HPDE6-E6E7 (cell line): Measurements from ENCODE around the gene ILKAP.

Experiments
- DNase-seq: peaks from one replicate; pipeline ENCODE4 v3.0.0; 2011; ENCODE audit warnings: missing footprints; ENCODE audit errors: extremely low spot score

The ILKAP gene

GRCh38 chr2:238151628-238152235 lies 51.8 kb downstream of the ILKAP start:
- DNase-seq = no peak

GRCh38 chr2:238151205-238151604 lies 52.3 kb downstream of the ILKAP start:
- DNase-seq = no peak

- DNase-seq = no peak
Observed at GRCh38 chr2:238150686-238151085, 52.8 kb downstream of the ILKAP start.

GRCh38 chr2:238149841-238150572 lies 53.5 kb downstream of the ILKAP start:
- no peak for DNase-seq

- no peak for DNase-seq
Observed at GRCh38 chr2:238148981-238149380, 54.5 kb downstream of the ILKAP start.

GRCh38 chr2:238146884-238147544 lies 56.5 kb downstream of the ILKAP start:
- DNase-seq = no peak

GRCh38 chr2:238145851-238146250 lies 57.6 kb downstream of the ILKAP start:
- no peak for DNase-seq

GRCh38 chr2:238145046-238145445 lies 58.4 kb downstream of the ILKAP start:
- no peak for DNase-seq

GRCh38 chr2:238144262-238144661 lies 59.2 kb downstream of the ILKAP start:
- no peak for DNase-seq

- DNase-seq = peak; percentile 48
Observed at GRCh38 chr2:238143239-238143951, 60.1 kb downstream of the ILKAP start.

GRCh38 chr2:238142382-238143205 lies 60.9 kb downstream of the ILKAP start:
- no peak for DNase-seq

- DNase-seq = peak; percentile 50
Observed at GRCh38 chr2:238141541-238142318, 61.8 kb downstream of the ILKAP start.

GRCh38 chr2:238140721-238141540 lies 62.6 kb downstream of the ILKAP start:
- no peak for DNase-seq

- no peak for DNase-seq
Observed at GRCh38 chr2:238140040-238140439, 63.5 kb downstream of the ILKAP start.

GRCh38 chr2:238139196-238140039 lies 64.1 kb downstream of the ILKAP start:
- DNase-seq = no peak

GRCh38 chr2:238138331-238139195 lies 64.9 kb downstream of the ILKAP start, which contains the start of gene KLHL30:
KLHL30 (plus strand) TSS chr2:238138668; CDS start chr2:238140755, 2,087 bp downstream.
- no peak for DNase-seq

- no peak for DNase-seq
Observed at GRCh38 chr2:238137885-238138284, 65.6 kb downstream of the ILKAP start.
